Keratinocyte (primary cell): ENCODE data around the gene KLK1. TPM values are rescaled to one million over a fixed set of nuclear protein-coding genes. Genes with fewer than 3 reads are reported as not detected.

Experiments used
- DNase-seq: peaks from one replicate; pipeline ENCODE4 v3.0.0-alpha.2; 2011; ENCODE audit warnings: low read depth, missing footprints, low spot score
- FAIRE-seq: peaks from 2 replicates; lab custom pipeline; 2011; peaks lifted over from hg19 to GRCh38; lab: Jason Lieb, UNC
- H2AFZ ChIP-seq: 2 replicates; pipeline ENCODE4 v1.6.0; 2012; ENCODE audit warnings: low read length, control low read depth, inconsistent platforms; ENCODE audit not compliant: control insufficient read depth
- H3K27ac ChIP-seq: 2 replicates; pipeline ENCODE4 v1.5.1; 2011; ENCODE audit warnings: low read length; ENCODE audit not compliant: control insufficient read depth, insufficient read depth
- H3K27me3 ChIP-seq: 3 replicates; pipeline ENCODE4 v1.6.0; 2011; ENCODE audit warnings: low read length; ENCODE audit not compliant: control insufficient read depth, insufficient read depth; ENCODE audit errors: extremely low read depth
- H3K36me3 ChIP-seq, 2 experiments: 2 replicates in 1 of 2; 3 replicates in 1 of 2; pipeline ENCODE4 v1.5.1; 2011; ENCODE audit warnings: low read length in 2 of 2, mild to moderate bottlenecking in 1 of 2; ENCODE audit not compliant: control insufficient read depth in 2 of 2, insufficient read depth in 2 of 2; ENCODE audit errors: extremely low read depth in 1 of 2
- H3K4me1 ChIP-seq: 3 replicates; pipeline ENCODE4 v1.5.1; 2011; ENCODE audit warnings: low read length; ENCODE audit not compliant: control insufficient read depth, insufficient read depth; ENCODE audit errors: extremely low read depth
- H3K4me2 ChIP-seq: 3 replicates; pipeline ENCODE4 v1.6.0; 2011; ENCODE audit warnings: low read depth, low read length; ENCODE audit not compliant: control insufficient read depth, insufficient read depth; ENCODE audit errors: extremely low read depth
- H3K4me3 ChIP-seq, 3 experiments: fragments of 200-600 bp in 1 of 3; sonication (generic) in 1 of 3; 2 replicates in 2 of 3; 3 replicates in 1 of 3; pipeline ENCODE4 v1.5.1; 2011 to 2016; ENCODE audit warnings: low read length in 3 of 3, mild to moderate bottlenecking in 3 of 3, control low read depth in 2 of 3, inconsistent platforms in 1 of 3, low read depth in 1 of 3, mixed read lengths in 1 of 3, mixed run types in 1 of 3, moderate library complexity in 1 of 3; ENCODE audit not compliant: control insufficient read depth in 2 of 3, insufficient read depth in 2 of 3; ENCODE audit errors: extremely low read depth in 1 of 3
- H3K79me2 ChIP-seq: 2 replicates; pipeline ENCODE4 v1.6.0; 2012; ENCODE audit warnings: low read length; ENCODE audit not compliant: control insufficient read depth, insufficient read depth
- H3K9ac ChIP-seq: 3 replicates; pipeline ENCODE4 v1.6.0; 2011; ENCODE audit warnings: low read length; ENCODE audit not compliant: control insufficient read depth, insufficient read depth; ENCODE audit errors: extremely low read depth
- H3K9me1 ChIP-seq: 3 replicates; pipeline ENCODE4 v1.6.0; 2011; ENCODE audit warnings: low read length; ENCODE audit not compliant: control insufficient read depth, insufficient read depth; ENCODE audit errors: extremely low read depth
- H3K9me3 ChIP-seq: 2 replicates; pipeline ENCODE4 v1.5.1; 2012; ENCODE audit warnings: low read depth, low read length; ENCODE audit not compliant: control insufficient read depth
- H4K20me1 ChIP-seq: 3 replicates; pipeline ENCODE4 v1.6.0; 2011; ENCODE audit warnings: low read length; ENCODE audit not compliant: control insufficient read depth, insufficient read depth; ENCODE audit errors: extremely low read depth
- CTCF ChIP-seq, 3 experiments: IDR thresholded peaks in 1 of 3; conservative IDR thresholded peaks in 1 of 3; optimal IDR thresholded peaks in 1 of 3; 2 replicates in 2 of 3; 3 replicates in 1 of 3; pipeline versions ENCODE3 to v1.5.1; 2011; ENCODE audit warnings: low read length in 3 of 3, mild to moderate bottlenecking in 3 of 3, moderate library complexity in 2 of 3, control low read depth in 1 of 3, inconsistent platforms in 1 of 3; ENCODE audit not compliant: insufficient read depth in 2 of 3; ENCODE audit errors: extremely low read depth in 1 of 3
- EZH2 ChIP-seq: IDR thresholded peaks from one replicate; pipeline ENCODE4 v1.6.1; 2012; ENCODE audit warnings: inconsistent platforms, mild to moderate bottlenecking, low read length, moderate library complexity
- dilution Hi-C: fragments of 300-500 bp; cut with MboI; formaldehyde crosslinking; loops from one replicate; pipeline ENCODE4 v1.7.0; 2020; ENCODE audit warnings: low sequenced_read_pairs; ENCODE audit not compliant: extremely low pct_ligation_motif_present
- polyA plus RNA-seq, 5 experiments: library from polyadenylated mRNA; depleted of rRNA in 3 of 5; stranded (reverse) in 3 of 5; stranded (forward) in 1 of 5; unstranded in 1 of 5; fragments of >200 nt; gene quantifications; 1 replicate in 1 of 5; 2 replicates in 3 of 5; 3 replicates in 1 of 5; pipeline versions ENCODE4 v1.2.1 to v1.2.3, GENCODE V29; 2011 to 2012; ENCODE audit warnings: missing spikeins in 2 of 5, low read depth in 1 of 5, low replicate concordance in 1 of 5

Gene KLK1
- polyA plus RNA-seq, 1 donor (not counting 4 experiments of a cell fraction or from before 2014, with no cell fraction given) = 0.31 TPM

- no peaks in the 10 kb centered on the region for H3K79me2 ChIP-seq
- FAIRE-seq (no peak), DNase-seq (no peak)
- no peak overlapping the region for H3K4me2 ChIP-seq
- peaks cover 46% of the 10 kb centered on the region for H3K27me3 ChIP-seq
- H2AFZ ChIP-seq = no peak overlapping the region
- no peaks in the 10 kb centered on the region for H4K20me1 ChIP-seq
- H3K36me3 ChIP-seq = no peaks in the 10 kb centered on the region
- dilution Hi-C loops = no loop called here
- H3K9ac ChIP-seq = no peak overlapping the region
- H3K4me3 ChIP-seq = no peak overlapping the region
- H3K9me3 ChIP-seq = no peaks in the 10 kb centered on the region
- TF ChIP-seq EZH2 = peak; percentile 24
- TF ChIP-seq CTCF (optimal IDR thresholded peaks at IDR 0.05 in 1 of 3, IDR thresholded peaks at IDR 0.05 in 1 of 3, conservative IDR thresholded peaks at IDR 0.05 in 1 of 3; ENCODE audit: extremely low read depth in 1 of 3, insufficient read depth in 2 of 3, low read length in 3 of 3) = no peak
- H3K9me1 ChIP-seq = no peaks in the 10 kb centered on the region
- H3K4me1 ChIP-seq = no peaks in the 10 kb centered on the region
- no peak overlapping the region for H3K27ac ChIP-seq
Observed at GRCh38 chr19:50777830-50778303, 45.7 kb downstream of the KLK1 start.

DNA sequence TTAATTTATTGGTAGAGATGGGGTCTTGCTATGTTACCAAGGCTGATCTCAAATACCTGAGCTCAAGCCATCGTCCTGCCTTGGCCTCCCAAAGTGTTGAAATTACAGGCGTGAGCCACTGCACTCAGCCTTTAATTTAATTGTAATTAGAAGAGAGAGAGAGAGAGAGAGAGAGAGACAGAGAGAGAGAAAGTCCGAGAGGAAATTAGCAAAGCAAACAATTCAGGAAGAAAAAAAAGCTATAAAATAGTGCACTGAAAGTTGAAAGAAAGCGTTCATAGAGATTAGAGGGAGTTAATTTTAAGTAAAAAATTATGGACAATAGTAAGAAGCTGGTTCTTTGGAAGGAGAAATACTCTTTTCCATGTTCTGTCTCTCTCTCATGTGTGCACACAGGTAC, 46.3 kb downstream of the KLK1 start:
- Histone ChIP-seq H3K4me3 (no peak overlapping the region), H3K9me1 (no peaks in the 10 kb centered on the region), H3K9me3 (no peaks in the 10 kb centered on the region), H3K79me2 (no peaks in the 10 kb centered on the region), H3K27me3 (peaks cover 46% of the 10 kb centered on the region), H3K27ac (no peak overlapping the region), H2AFZ (no peak overlapping the region), H3K4me2 (no peak overlapping the region), H3K36me3 (no peaks in the 10 kb centered on the region), H3K9ac (no peak overlapping the region), H4K20me1 (no peaks in the 10 kb centered on the region), H3K4me1 (no peaks in the 10 kb centered on the region)
- FAIRE-seq = no peak
- DNase-seq = no peak
- dilution Hi-C loops = no loop called here
- TF ChIP-seq CTCF (optimal IDR thresholded peaks at IDR 0.05 in 1 of 3, IDR thresholded peaks at IDR 0.05 in 1 of 3, conservative IDR thresholded peaks at IDR 0.05 in 1 of 3; ENCODE audit: extremely low read depth in 1 of 3, insufficient read depth in 2 of 3, low read length in 3 of 3) = no peak
- TF ChIP-seq EZH2 = no peak
